ENCODE data around the gene GCM1. TPM values are rescaled to one million over a fixed set of nuclear protein-coding genes. Genes with fewer than 3 reads are reported as not detected.

Gene GCM1
- total and polyA plus RNA-seq, 4 donors: 0.05 to 0.08 TPM; not detected in 2

DNA sequence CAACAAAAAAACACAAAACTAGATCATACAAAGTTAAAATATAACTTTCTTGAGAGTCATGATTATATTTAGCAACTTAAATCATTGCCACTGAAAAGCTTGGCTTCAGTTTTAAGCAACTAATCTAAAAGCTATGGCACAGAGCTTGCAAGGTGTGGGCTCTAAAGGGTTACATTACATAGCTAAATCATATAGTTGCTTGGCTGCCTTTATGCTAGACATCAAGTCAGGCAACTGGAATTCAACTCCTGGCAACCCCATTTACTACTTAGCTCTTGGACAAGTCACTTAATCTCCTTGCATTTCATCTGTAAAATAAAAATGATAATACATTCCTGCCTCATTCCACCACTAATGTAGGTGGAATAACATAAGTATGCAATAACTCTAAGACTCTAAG, 40.9 kb upstream of the GCM1 start:
- Histone ChIP-seq H3K4me3 (ENCODE audit: low read depth in 1 of 3, low read length in 3 of 3) (no peak overlapping the region), H3K9ac (ENCODE audit: low read depth in 1 of 2, low read length in 2 of 2) (no peak overlapping the region), H3K4me1 (ENCODE audit: control insufficient read depth in 4 of 4, insufficient read depth in 4 of 4, low read length in 3 of 4) (peaks cover 4 to 14% (median 7%) of the 10 kb centered on the region in 4 donors), H3K27me3 (ENCODE audit: control insufficient read depth in 4 of 4, insufficient read depth in 4 of 4, low read length in 3 of 4) (no peaks in the 10 kb centered on the region), H3K27ac (ENCODE audit: low read depth in 1 of 2, low read length in 2 of 2) (no peak overlapping the region), H3K36me3 (ENCODE audit: control insufficient read depth in 4 of 4, insufficient read depth in 3 of 4, low read depth in 1 of 4, low read length in 3 of 4) (no peaks in the 10 kb centered on the region), H3K9me3 (ENCODE audit: control insufficient read depth in 4 of 4, low read length in 3 of 4) (no peaks in the 10 kb centered on the region)
- no peak for DNase-seq (ENCODE audit: low spot score)
- TF ChIP-seq FOXA1 (IDR thresholded peaks at IDR 0.05): no peak

DNA sequence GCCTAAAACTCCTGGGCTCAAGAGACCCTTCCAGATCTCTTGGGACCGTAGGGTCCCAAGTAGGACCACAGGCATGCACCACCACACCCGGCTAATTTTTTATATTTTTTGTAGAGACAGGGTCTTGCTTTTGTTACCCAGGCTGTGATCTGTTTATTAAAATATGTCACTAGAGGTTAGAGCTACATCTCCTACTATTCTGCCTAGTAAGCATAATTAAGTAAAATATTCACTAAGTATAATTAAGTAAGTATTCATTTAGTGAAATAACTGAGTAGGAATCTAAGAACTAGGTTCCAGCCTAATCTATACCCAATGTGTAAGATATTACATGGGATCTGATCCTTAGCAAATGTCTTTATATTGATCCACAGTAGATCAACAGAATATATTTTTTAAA, 40.2 kb upstream of the GCM1 start:
- no peak for DNase-seq (ENCODE audit: low spot score)
- H3K9me3 ChIP-seq (ENCODE audit: control insufficient read depth in 4 of 4, low read length in 3 of 4): no peaks in the 10 kb centered on the region
- TF ChIP-seq TAF1 (conservative IDR thresholded peaks at IDR 0.05) (no peak), EGR1 (IDR thresholded peaks at IDR 0.05; ENCODE audit: low read depth in 2 of 2) (no peak), GABPA (IDR thresholded peaks at IDR 0.05 in 1 of 2, conservative IDR thresholded peaks at IDR 0.05 in 1 of 2) (no peak), SP1 (IDR thresholded peaks at IDR 0.05) (no peak), JUND (IDR thresholded peaks at IDR 0.05) (no peak), YY1 (IDR thresholded peaks at IDR 0.05) (no peak), HNF4G (IDR thresholded peaks at IDR 0.05) (no peak)
- TF ChIP-seq, protein P1, sequence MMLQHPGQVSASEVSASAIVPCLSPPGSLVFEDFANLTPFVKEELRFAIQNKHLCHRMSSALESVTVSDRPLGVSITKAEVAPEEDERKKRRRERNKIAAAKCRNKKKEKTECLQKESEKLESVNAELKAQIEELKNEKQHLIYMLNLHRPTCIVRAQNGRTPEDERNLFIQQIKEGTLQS (IDR thresholded peaks at IDR 0.05): no peak
- TF ChIP-seq, protein P2, sequence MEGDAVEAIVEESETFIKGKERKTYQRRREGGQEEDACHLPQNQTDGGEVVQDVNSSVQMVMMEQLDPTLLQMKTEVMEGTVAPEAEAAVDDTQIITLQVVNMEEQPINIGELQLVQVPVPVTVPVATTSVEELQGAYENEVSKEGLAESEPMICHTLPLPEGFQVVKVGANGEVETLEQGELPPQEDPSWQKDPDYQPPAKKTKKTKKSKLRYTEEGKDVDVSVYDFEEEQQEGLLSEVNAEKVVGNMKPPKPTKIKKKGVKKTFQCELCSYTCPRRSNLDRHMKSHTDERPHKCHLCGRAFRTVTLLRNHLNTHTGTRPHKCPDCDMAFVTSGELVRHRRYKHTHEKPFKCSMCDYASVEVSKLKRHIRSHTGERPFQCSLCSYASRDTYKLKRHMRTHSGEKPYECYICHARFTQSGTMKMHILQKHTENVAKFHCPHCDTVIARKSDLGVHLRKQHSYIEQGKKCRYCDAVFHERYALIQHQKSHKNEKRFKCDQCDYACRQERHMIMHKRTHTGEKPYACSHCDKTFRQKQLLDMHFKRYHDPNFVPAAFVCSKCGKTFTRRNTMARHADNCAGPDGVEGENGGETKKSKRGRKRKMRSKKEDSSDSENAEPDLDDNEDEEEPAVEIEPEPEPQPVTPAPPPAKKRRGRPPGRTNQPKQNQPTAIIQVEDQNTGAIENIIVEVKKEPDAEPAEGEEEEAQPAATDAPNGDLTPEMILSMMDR (IDR thresholded peaks at IDR 0.05; ENCODE audit: low read depth, low read length, missing input control): no peak
- TF ChIP-seq, protein P3, sequence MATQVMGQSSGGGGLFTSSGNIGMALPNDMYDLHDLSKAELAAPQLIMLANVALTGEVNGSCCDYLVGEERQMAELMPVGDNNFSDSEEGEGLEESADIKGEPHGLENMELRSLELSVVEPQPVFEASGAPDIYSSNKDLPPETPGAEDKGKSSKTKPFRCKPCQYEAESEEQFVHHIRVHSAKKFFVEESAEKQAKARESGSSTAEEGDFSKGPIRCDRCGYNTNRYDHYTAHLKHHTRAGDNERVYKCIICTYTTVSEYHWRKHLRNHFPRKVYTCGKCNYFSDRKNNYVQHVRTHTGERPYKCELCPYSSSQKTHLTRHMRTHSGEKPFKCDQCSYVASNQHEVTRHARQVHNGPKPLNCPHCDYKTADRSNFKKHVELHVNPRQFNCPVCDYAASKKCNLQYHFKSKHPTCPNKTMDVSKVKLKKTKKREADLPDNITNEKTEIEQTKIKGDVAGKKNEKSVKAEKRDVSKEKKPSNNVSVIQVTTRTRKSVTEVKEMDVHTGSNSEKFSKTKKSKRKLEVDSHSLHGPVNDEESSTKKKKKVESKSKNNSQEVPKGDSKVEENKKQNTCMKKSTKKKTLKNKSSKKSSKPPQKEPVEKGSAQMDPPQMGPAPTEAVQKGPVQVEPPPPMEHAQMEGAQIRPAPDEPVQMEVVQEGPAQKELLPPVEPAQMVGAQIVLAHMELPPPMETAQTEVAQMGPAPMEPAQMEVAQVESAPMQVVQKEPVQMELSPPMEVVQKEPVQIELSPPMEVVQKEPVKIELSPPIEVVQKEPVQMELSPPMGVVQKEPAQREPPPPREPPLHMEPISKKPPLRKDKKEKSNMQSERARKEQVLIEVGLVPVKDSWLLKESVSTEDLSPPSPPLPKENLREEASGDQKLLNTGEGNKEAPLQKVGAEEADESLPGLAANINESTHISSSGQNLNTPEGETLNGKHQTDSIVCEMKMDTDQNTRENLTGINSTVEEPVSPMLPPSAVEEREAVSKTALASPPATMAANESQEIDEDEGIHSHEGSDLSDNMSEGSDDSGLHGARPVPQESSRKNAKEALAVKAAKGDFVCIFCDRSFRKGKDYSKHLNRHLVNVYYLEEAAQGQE (IDR thresholded peaks at IDR 0.05): no peak
- WGBS: 95% methylated on average over 2 of the region's 2 CpGs
- H3K27me3 ChIP-seq (ENCODE audit: control insufficient read depth in 4 of 4, insufficient read depth in 4 of 4, low read length in 3 of 4): no peaks in the 10 kb centered on the region
- H3K9ac ChIP-seq (ENCODE audit: low read depth in 1 of 2, low read length in 2 of 2): no peak overlapping the region
- H3K4me1 ChIP-seq (ENCODE audit: control insufficient read depth in 4 of 4, insufficient read depth in 4 of 4, low read length in 3 of 4): peaks cover 4 to 14% (median 7%) of the 10 kb centered on the region in 4 donors
- H3K36me3 ChIP-seq (ENCODE audit: control insufficient read depth in 4 of 4, insufficient read depth in 3 of 4, low read depth in 1 of 4, low read length in 3 of 4): no peaks in the 10 kb centered on the region
- H3K27ac ChIP-seq (ENCODE audit: low read depth in 1 of 2, low read length in 2 of 2): no peak overlapping the region
- H3K4me3 ChIP-seq (ENCODE audit: low read depth in 1 of 3, low read length in 3 of 3): no peak overlapping the region

DNA sequence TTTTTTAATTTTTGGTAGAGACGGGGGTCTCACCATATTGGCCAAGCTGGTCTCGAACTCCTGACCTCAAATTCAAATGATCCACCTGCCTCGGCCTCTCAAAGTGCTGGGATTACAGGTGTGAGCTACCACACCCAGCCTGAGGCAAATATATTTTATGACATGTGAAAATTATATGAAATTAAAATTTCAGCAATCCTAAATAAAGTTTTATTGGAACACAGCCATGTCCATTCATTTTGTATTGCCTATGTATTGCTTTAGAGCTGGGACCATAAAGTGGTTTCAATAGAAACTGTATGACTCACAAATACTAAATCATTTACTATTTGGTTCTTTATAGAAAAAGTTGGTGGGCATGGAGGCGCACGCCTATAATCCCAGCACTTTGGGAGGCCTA, 32.0 kb upstream of the GCM1 start:
- DNase-seq (ENCODE audit: low spot score): no peak
- Histone ChIP-seq H3K9ac (ENCODE audit: low read depth in 1 of 2, low read length in 2 of 2) (no peak overlapping the region), H3K27me3 (ENCODE audit: control insufficient read depth in 4 of 4, insufficient read depth in 4 of 4, low read length in 3 of 4) (no peaks in the 10 kb centered on the region), H3K36me3 (ENCODE audit: control insufficient read depth in 4 of 4, insufficient read depth in 3 of 4, low read depth in 1 of 4, low read length in 3 of 4) (no peaks in the 10 kb centered on the region), H3K4me3 (ENCODE audit: low read depth in 1 of 3, low read length in 3 of 3) (no peak overlapping the region), H3K27ac (ENCODE audit: low read depth in 1 of 2, low read length in 2 of 2) (no peak overlapping the region), H3K9me3 (ENCODE audit: control insufficient read depth in 4 of 4, low read length in 3 of 4) (no peaks in the 10 kb centered on the region), H3K4me1 (ENCODE audit: control insufficient read depth in 4 of 4, insufficient read depth in 4 of 4, low read length in 3 of 4) (peaks cover 0 to 1% (median 0%) of the 10 kb centered on the region in 4 donors)
- no peak for TF ChIP-seq RXRA (IDR thresholded peaks at IDR 0.05)
- TF ChIP-seq, protein P2 (IDR thresholded peaks at IDR 0.05; ENCODE audit: low read depth, low read length, missing input control): no peak
- WGBS: 93% methylated on average over 5 of the region's 5 CpGs

Data from liver (tissue), 9 donors.